NCI-H524 (cell line): ENCODE measurements around the gene B3GAT2.

ENCODE experiments used
- DNase-seq, 2 experiments: peaks; one replicate each; lab custom pipeline; 2025; lab: John Stamatoyannopoulos, UW

B3GAT2 gene

DNA sequence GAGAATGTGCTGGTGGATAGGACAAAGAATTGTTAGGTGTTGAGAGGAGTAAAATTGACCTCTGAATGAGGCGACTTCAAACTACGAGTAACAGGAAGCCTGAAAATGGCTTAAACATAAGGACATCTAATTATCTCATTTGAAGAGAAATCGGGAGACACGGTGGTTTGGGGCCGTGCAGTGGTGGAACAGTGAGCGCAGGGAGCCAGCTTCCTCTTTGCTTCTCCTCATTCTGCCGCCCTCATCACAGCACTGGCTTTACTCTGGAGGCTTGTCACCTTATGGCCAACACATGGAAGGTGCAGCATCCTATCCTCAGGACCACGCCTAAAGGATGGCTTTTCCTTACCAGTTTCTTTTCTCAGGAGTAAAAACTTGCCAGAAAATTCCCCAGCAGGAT is 114.3 kb downstream of the B3GAT2 start:
- no peak for DNase-seq

GRCh38 chr6:70841112-70841511 is 115.7 kb downstream of the B3GAT2 start:
- no peak for DNase-seq

GRCh38 chr6:70839286-70840266 is 117.3 kb downstream of the B3GAT2 start:
- no peak for DNase-seq

DNA sequence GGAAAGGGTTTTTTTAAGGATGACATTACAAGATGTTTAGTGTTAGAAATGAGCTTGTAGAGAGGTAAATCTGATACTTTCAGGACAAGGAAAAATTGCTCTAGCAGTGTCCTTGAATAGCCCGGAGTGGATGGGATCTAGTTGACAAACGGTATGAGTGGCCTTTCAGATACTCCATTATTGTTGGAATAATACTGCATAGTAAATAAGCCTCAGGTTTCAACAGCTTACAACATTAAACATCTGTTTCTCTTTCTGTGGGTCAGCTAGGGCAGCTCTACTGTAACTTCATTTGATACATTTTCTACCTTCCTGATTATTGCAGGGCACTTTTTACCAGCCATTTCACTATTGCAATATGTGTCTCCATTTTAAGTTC is 118.0 kb downstream of the B3GAT2 start:
- DNase-seq = peak in 1 of 2 experiments; percentile 38

GRCh38 chr6:70834520-70834919 is 122.3 kb downstream of the B3GAT2 start:
- DNase-seq = no peak

DNA sequence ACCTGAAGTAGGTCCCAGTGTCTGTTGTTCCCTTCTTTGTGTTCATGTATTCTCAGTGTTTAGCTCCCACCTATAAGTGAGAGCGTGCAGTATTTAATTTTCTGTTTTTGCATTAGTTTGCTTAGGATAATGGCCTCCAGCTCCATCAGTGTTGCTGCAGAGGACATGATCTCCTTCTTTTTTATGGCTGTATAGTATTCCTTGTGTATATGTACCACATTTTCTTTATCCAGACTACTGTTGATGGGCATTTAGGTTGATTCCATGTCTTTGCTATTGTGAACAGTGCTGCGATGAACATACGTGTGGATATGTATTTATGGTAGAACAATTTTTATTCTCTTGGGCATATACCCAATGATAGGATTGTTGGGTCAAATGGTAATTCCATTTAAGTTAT is 125.4 kb downstream of the B3GAT2 start:
- no peak for DNase-seq

GRCh38 chr6:70823651-70824050 is 133.2 kb downstream of the B3GAT2 start:
- no peak for DNase-seq

DNA sequence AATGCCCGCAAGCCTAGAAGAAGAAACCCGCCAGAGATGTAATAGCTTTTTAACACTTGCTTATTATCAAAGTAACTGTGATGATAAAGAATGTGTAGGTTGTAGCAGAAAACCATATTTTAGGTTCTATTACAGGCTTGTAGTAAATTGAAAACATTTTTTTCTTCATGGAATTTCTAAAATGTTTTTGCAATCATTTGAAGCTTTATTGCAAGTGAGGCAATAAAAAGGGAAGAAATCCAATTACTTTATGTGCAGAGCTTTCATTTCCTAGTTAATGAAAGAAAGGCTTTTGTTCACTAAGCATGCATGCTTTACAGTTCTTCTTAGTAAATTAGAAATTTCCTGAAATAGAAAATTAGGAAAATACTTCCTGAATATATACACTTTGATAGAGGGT is 135.1 kb downstream of the B3GAT2 start:
- DNase-seq = no peak

DNA sequence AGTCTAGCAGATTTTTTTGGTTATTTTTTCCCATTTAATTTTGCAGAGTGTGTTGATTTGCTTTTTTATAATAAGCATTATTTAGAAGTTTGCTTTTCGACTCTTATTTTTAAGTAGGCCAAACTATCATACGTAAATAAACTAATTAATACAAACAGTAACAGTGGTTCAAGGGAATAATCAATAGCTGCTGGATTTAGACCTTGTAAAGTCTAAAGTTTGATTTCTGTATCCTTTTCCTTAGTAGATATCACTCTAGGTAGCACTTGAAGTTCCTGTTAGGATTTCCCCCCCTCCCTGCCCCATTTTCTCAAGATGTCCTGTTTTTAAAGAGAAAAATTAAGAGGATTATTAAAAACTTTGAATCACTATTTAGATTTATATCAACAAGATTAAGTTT is 136.1 kb downstream of the B3GAT2 start:
- no peak for DNase-seq

DNA sequence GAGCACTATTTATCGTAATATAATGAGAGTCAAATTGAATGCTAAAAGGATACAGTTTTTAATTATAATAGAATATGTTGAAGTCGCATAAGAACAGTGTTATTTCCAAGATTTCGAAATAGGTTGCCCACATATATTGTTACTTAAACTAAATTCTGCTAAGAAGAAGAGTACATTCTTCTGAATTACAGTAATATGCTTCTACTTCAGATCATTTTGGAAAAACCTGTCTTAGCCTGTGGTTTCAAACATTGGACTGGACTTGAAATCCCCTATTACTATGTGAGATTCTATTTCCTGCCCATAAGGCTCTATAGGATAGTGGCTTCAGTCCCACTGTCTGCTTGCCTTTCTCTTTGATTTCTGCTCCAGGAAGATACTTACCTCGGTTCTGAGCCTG is 137.2 kb downstream of the B3GAT2 start:
- DNase-seq = no peak

GRCh38 chr6:70813885-70814284 is 143.0 kb downstream of the B3GAT2 start:
- no peak for DNase-seq

- DNase-seq = no peak
Measured at GRCh38 chr6:70811788-70812187, 145.1 kb downstream of the B3GAT2 start.
